GM23338 (cell line): Measurements from ENCODE around the gene ADCY5.

Experiments used
- CTCF ChIP-seq, 2 experiments: fragments of 200-600 bp in 1 of 2; sonication (generic) in 1 of 2; conservative IDR thresholded peaks; 2 replicates each; pipeline versions ENCODE4 v1.5.1 to v1.6.1; 2016 to 2017; ENCODE audit warnings: antibody characterized with exemption in 2 of 2, low read depth in 2 of 2, mild to moderate bottlenecking in 2 of 2, moderate library complexity in 1 of 2
- TF ChIP-seq, protein P1 (sequence below): IDR thresholded peaks from 2 replicates; pipeline ENCODE4 v1.6.1; 2016; ENCODE audit warnings: antibody characterized with exemption

DNA sequence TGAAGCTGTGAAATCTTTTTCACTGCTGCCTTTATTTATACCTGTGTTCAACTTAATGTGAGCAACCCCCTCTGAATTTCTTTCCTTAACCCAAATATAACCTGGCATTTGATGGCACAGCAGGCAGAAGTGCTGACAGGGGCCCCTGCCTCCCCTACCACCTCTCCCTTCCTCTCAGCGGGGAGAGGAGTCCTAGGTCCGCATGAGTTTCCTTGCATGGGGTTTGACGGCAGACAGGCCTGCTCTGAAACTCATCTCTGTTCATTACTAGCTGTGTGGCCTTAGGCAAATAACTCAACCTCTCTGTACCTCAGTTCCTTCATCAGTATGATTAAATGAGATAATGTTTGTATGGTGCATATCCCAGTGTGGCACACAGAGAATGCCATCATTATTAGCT is 167.5 kb downstream of the ADCY5 start:
- no peak for TF ChIP-seq CTCF (conservative IDR thresholded peaks at IDR 0.05; ENCODE audit: low read depth in 2 of 2)
- TF ChIP-seq, protein P1, sequence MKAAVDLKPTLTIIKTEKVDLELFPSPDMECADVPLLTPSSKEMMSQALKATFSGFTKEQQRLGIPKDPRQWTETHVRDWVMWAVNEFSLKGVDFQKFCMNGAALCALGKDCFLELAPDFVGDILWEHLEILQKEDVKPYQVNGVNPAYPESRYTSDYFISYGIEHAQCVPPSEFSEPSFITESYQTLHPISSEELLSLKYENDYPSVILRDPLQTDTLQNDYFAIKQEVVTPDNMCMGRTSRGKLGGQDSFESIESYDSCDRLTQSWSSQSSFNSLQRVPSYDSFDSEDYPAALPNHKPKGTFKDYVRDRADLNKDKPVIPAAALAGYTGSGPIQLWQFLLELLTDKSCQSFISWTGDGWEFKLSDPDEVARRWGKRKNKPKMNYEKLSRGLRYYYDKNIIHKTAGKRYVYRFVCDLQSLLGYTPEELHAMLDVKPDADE, result no peak
